Mesenchymal stem cell (in vitro differentiated cells and primary cell): ENCODE results near the gene GATA2.

ENCODE experiments used
- DNase-seq: peaks from one replicate; pipeline ENCODE4 v3.0.0-alpha.2; 2013
- H2AFZ ChIP-seq: one replicate; pipeline ENCODE4 v1.6.1; 2013; ENCODE audit warnings: low read depth, mild to moderate bottlenecking, control low read depth, inconsistent platforms, low read length, moderate library complexity
- H2AK5ac ChIP-seq: 2 replicates; pipeline ENCODE4 v1.6.1; 2013; ENCODE audit warnings: low read length, moderate library complexity, mild to moderate bottlenecking, inconsistent platforms; ENCODE audit not compliant: severe bottlenecking
- H2BK120ac ChIP-seq: one replicate; pipeline ENCODE4 v1.6.1; 2013; ENCODE audit warnings: low read depth, mild to moderate bottlenecking, inconsistent platforms, low read length, moderate library complexity
- H2BK12ac ChIP-seq, 2 experiments: one replicate each; pipeline ENCODE4 v1.6.1; 2013; ENCODE audit warnings: inconsistent platforms in 2 of 2, low read length in 2 of 2, mild to moderate bottlenecking in 2 of 2, moderate library complexity in 2 of 2, control low read depth in 1 of 2
- H2BK15ac ChIP-seq: one replicate; pipeline ENCODE4 v1.6.1; 2013; ENCODE audit warnings: mild to moderate bottlenecking, low read depth, inconsistent platforms; ENCODE audit not compliant: poor library complexity, severe bottlenecking
- H2BK5ac ChIP-seq: 2 replicates; pipeline ENCODE4 v1.6.1; 2013; ENCODE audit warnings: low read depth, mild to moderate bottlenecking, low read length, control low read depth, inconsistent platforms; ENCODE audit not compliant: poor library complexity, severe bottlenecking
- H3K14ac ChIP-seq, 2 experiments: one replicate each; pipeline ENCODE4 v1.6.1; 2013; ENCODE audit warnings: inconsistent platforms in 2 of 2, low read length in 2 of 2, control low read depth in 1 of 2, mild to moderate bottlenecking in 1 of 2, moderate library complexity in 1 of 2
- H3K18ac ChIP-seq, 2 experiments: one replicate each; pipeline ENCODE4 v1.6.1; 2013; ENCODE audit warnings: inconsistent platforms in 2 of 2, low read length in 2 of 2, control low read depth in 1 of 2, low read depth in 1 of 2, mild to moderate bottlenecking in 1 of 2
- H3K23ac ChIP-seq, 2 experiments: one replicate each; pipeline ENCODE4 v1.6.1; 2013; ENCODE audit warnings: inconsistent platforms in 2 of 2, low read length in 2 of 2, mild to moderate bottlenecking in 2 of 2, moderate library complexity in 2 of 2, control low read depth in 1 of 2
- H3K27ac ChIP-seq: 2 replicates; pipeline ENCODE4 v1.5.1; 2013; ENCODE audit warnings: mild to moderate bottlenecking, moderate library complexity, low read length, control low read depth, inconsistent platforms; ENCODE audit not compliant: poor library complexity, severe bottlenecking
- H3K27me3 ChIP-seq, 2 experiments: 2 replicates each; pipeline versions ENCODE4 v1.6.1 to v1.7.0; 2013; ENCODE audit warnings: low read length in 2 of 2, mild to moderate bottlenecking in 2 of 2, moderate library complexity in 2 of 2, control low read depth in 1 of 2, inconsistent platforms in 1 of 2; ENCODE audit not compliant: control insufficient read depth in 1 of 2, insufficient read depth in 1 of 2
- H3K36me3 ChIP-seq, 2 experiments: 2 replicates each; pipeline versions ENCODE4 v1.6.1 to v1.7.0; 2013; ENCODE audit warnings: low read length in 2 of 2, control low read depth in 1 of 2, inconsistent platforms in 1 of 2, low read depth in 1 of 2, mild to moderate bottlenecking in 1 of 2; ENCODE audit not compliant: insufficient read depth in 2 of 2, control insufficient read depth in 1 of 2
- H3K4ac ChIP-seq, 2 experiments: one replicate each; pipeline ENCODE4 v1.6.1; 2013; ENCODE audit warnings: inconsistent platforms in 2 of 2, low read length in 2 of 2, mild to moderate bottlenecking in 2 of 2, moderate library complexity in 2 of 2, control low read depth in 1 of 2, low read depth in 1 of 2
- H3K4me1 ChIP-seq: 2 replicates; pipeline ENCODE4 v1.6.1; 2013; ENCODE audit warnings: low read depth, low read length, control low read depth; ENCODE audit not compliant: control insufficient read depth, insufficient read depth
- H3K4me2 ChIP-seq: 2 replicates; pipeline ENCODE4 v1.6.1; 2013; ENCODE audit warnings: low read length, mild to moderate bottlenecking, inconsistent platforms; ENCODE audit not compliant: poor library complexity, severe bottlenecking
- H3K4me3 ChIP-seq, 2 experiments: 2 replicates each; pipeline versions ENCODE4 v1.5.1 to v1.7.0; 2013; ENCODE audit warnings: low read length in 2 of 2, mild to moderate bottlenecking in 2 of 2, control low read depth in 1 of 2, low read depth in 1 of 2; ENCODE audit not compliant: insufficient read depth in 1 of 2
- H3K79me1 ChIP-seq: replicated peaks from 2 replicates; pipeline ENCODE4 v1.6.1; 2013; ENCODE audit warnings: mild to moderate bottlenecking, control low read depth, low read length, inconsistent platforms; ENCODE audit not compliant: poor library complexity, severe bottlenecking
- H3K9ac ChIP-seq: 2 replicates; pipeline ENCODE4 v1.7.0; 2013; ENCODE audit warnings: mild to moderate bottlenecking, low read length, moderate library complexity
- H3K9me3 ChIP-seq: 2 replicates; pipeline ENCODE4 v1.7.0; 2013; ENCODE audit warnings: mild to moderate bottlenecking, low read length; ENCODE audit not compliant: control insufficient read depth
- H4K8ac ChIP-seq: one replicate; pipeline ENCODE4 v1.6.1; 2013; ENCODE audit warnings: inconsistent platforms, mild to moderate bottlenecking, low read length, moderate library complexity
- H4K91ac ChIP-seq: one replicate; pipeline ENCODE4 v1.6.1; 2013; ENCODE audit warnings: mild to moderate bottlenecking, low read length, inconsistent platforms
- WGBS: methylation state at CpG from one replicate; pipeline ENCODE4 v1.1.7; 2013; ENCODE audit warnings: mixed read lengths; 5-methylcytosine and 5-hydroxymethylcytosine counted together

Gene GATA2

DNA sequence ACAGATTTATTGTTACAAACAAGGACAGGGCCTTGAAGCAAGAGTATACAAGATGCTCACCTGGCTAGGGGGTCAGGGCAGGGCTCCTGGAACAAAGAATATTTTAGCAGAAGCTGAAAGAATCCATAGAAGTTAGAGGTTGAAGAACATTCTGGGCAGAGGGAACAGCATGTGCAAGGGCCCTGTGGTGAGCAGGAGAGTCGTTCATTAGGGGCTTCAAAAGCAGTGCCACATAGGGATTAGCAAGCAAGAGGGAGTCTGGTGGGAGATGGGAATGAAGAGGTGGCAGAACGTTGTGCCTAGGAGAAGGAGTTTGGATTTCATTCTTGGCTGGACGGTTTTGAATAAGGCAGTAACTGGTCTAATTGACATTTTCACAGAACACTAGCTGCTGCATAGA lies 49.2 kb downstream of the GATA2 start:
- H3K9me3 ChIP-seq: no peaks in the 10 kb centered on the region
- no peaks in the 10 kb centered on the region for H3K36me3 ChIP-seq
- no peak overlapping the region for H2BK120ac ChIP-seq
- no peak overlapping the region for H3K4ac ChIP-seq
- no peak overlapping the region for H2BK12ac ChIP-seq
- no peak overlapping the region for H3K23ac ChIP-seq
- no peaks in the 10 kb centered on the region for H3K79me1 ChIP-seq
- no peak overlapping the region for H3K9ac ChIP-seq
- no peak for DNase-seq
- H3K27me3 ChIP-seq: peaks cover 72 to 77% of the 10 kb centered on the region in 2 experiments
- peaks cover 5% of the 10 kb centered on the region for H3K4me1 ChIP-seq
- no peak overlapping the region for H2BK5ac ChIP-seq
- no peak overlapping the region for H2BK15ac ChIP-seq
- H4K91ac ChIP-seq: no peak overlapping the region
- no peak overlapping the region for H3K4me3 ChIP-seq
- H3K4me2 ChIP-seq: peak overlapping the region; percentile 3
- no peak overlapping the region for H3K14ac ChIP-seq
- H3K27ac ChIP-seq: no peak overlapping the region
- H2AFZ ChIP-seq: no peak overlapping the region
- 57% methylated on average over 3 of the region's 3 CpGs for WGBS
- H2AK5ac ChIP-seq: no peak overlapping the region
- H3K18ac ChIP-seq: no peak overlapping the region
- H4K8ac ChIP-seq: no peak overlapping the region

DNA sequence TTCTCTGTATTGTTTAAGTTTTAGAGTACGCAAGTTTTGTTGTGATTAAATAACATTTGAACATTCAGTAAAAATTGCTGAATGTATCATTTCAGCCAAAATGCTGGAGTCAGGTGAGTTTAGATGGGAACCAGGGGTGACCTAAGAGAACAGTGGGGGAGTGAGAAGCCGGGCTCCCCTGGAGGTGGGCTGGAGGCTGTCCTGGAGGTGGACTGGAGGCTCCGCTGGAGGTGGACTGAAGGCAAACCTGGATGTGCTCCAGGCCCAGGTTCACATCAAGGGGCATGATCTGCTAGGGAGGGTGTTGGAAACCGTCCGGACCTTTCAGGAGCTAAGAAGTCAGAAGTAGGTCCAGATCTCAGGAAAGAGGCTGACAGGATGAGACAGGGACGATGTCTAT lies 50.1 kb downstream of the GATA2 start:
- H2AFZ ChIP-seq: no peak overlapping the region
- H3K27ac ChIP-seq: no peak overlapping the region
- no peak for DNase-seq
- H4K91ac ChIP-seq: no peak overlapping the region
- no peak overlapping the region for H2BK12ac ChIP-seq
- H3K9me3 ChIP-seq: no peaks in the 10 kb centered on the region
- no peak overlapping the region for H3K23ac ChIP-seq
- H3K4me3 ChIP-seq: no peak overlapping the region
- H2AK5ac ChIP-seq: no peak overlapping the region
- no peak overlapping the region for H2BK5ac ChIP-seq
- H2BK15ac ChIP-seq: no peak overlapping the region
- no peak overlapping the region for H3K14ac ChIP-seq
- no peak overlapping the region for H3K4me2 ChIP-seq
- no peak overlapping the region for H3K18ac ChIP-seq
- no peak overlapping the region for H3K9ac ChIP-seq
- H2BK120ac ChIP-seq: no peak overlapping the region
- 90% methylated on average over 6 of the region's 6 CpGs for WGBS
- peaks cover 5% of the 10 kb centered on the region for H3K4me1 ChIP-seq
- peaks cover 77 to 81% of the 10 kb centered on the region in 2 experiments for H3K27me3 ChIP-seq
- no peaks in the 10 kb centered on the region for H3K36me3 ChIP-seq
- no peaks in the 10 kb centered on the region for H3K79me1 ChIP-seq
- H4K8ac ChIP-seq: no peak overlapping the region
- H3K4ac ChIP-seq: no peak overlapping the region

DNA sequence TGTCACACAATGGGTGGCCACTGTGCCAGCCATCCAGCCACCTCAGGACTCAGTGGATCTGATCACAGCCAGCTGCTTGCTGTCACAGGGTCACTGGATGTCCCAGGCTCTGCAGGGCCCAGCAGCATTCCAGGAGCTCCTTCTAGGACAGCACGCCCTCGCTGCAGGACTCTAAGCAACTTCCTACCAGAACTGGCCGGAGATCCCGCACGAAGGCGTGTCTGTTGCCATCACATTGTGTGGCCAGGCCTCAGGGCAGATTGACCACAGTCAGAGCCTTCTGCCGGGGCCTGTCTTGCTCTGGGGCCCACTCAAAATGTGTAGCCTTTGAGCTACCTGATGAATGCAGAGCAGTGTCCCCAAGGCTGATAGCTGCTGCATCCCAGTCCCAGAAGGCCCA lies 50.9 kb downstream of the GATA2 start:
- no peaks in the 10 kb centered on the region for H3K36me3 ChIP-seq
- H2BK12ac ChIP-seq: no peak overlapping the region
- H2BK15ac ChIP-seq: no peak overlapping the region
- peaks cover 5% of the 10 kb centered on the region for H3K4me1 ChIP-seq
- H4K8ac ChIP-seq: no peak overlapping the region
- H3K27ac ChIP-seq: no peak overlapping the region
- no peak overlapping the region for H3K14ac ChIP-seq
- H2AFZ ChIP-seq: no peak overlapping the region
- WGBS: 76% methylated on average over 7 of the region's 7 CpGs
- no peak overlapping the region for H3K4me2 ChIP-seq
- no peak overlapping the region for H3K9ac ChIP-seq
- H3K23ac ChIP-seq: no peak overlapping the region
- no peak for DNase-seq
- H3K4ac ChIP-seq: no peak overlapping the region
- H2AK5ac ChIP-seq: no peak overlapping the region
- H3K27me3 ChIP-seq: peaks cover 72 to 75% of the 10 kb centered on the region in 2 experiments
- H3K79me1 ChIP-seq: no peaks in the 10 kb centered on the region
- H2BK5ac ChIP-seq: no peak overlapping the region
- no peak overlapping the region for H3K18ac ChIP-seq
- no peaks in the 10 kb centered on the region for H3K9me3 ChIP-seq
- H4K91ac ChIP-seq: no peak overlapping the region
- no peak overlapping the region for H3K4me3 ChIP-seq
- H2BK120ac ChIP-seq: no peak overlapping the region

DNA sequence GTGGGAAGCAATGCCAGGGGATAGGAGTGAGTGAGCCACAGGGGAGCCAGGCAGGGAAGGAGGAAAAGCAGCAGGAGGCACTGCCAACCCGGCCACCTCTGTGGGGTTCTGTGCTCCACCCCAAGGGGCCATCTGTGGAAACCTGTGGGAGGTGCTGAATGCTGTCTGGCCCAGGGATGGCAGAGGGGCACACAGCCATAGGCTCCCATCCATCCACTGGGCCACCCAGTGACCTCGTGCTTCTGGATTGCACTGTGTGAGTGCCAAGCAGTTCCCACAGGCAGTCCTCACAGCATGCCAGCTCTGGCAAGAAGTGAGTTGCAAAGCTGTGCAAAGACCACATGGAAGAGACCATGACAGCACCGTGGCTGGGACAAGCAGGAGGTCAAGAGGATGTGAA lies 53.8 kb downstream of the GATA2 start:
- WGBS: 56% methylated on average over 3 of the region's 3 CpGs
- H2AFZ ChIP-seq: no peak overlapping the region
- no peaks in the 10 kb centered on the region for H3K9me3 ChIP-seq
- H2BK15ac ChIP-seq: no peak overlapping the region
- no peak overlapping the region for H2BK5ac ChIP-seq
- no peaks in the 10 kb centered on the region for H3K79me1 ChIP-seq
- H2BK120ac ChIP-seq: no peak overlapping the region
- H4K8ac ChIP-seq: no peak overlapping the region
- no peak overlapping the region for H3K27ac ChIP-seq
- peaks cover 5% of the 10 kb centered on the region for H3K4me1 ChIP-seq
- H3K14ac ChIP-seq: no peak overlapping the region
- H3K18ac ChIP-seq: no peak overlapping the region
- H3K4ac ChIP-seq: no peak overlapping the region
- no peaks in the 10 kb centered on the region for H3K36me3 ChIP-seq
- H4K91ac ChIP-seq: no peak overlapping the region
- no peak overlapping the region for H2BK12ac ChIP-seq
- H3K4me2 ChIP-seq: no peak overlapping the region
- DNase-seq: no peak
- no peak overlapping the region for H3K4me3 ChIP-seq
- peaks cover 84 to 85% of the 10 kb centered on the region in 2 experiments for H3K27me3 ChIP-seq
- no peak overlapping the region for H3K23ac ChIP-seq
- H3K9ac ChIP-seq: no peak overlapping the region
- H2AK5ac ChIP-seq: no peak overlapping the region
